ENCODE data around the gene IFIT5. TPM values are rescaled to one million over a fixed set of nuclear protein-coding genes. Genes with fewer than 3 reads are reported as not detected.
A peak's percentile ranks its signal among the peaks of the same experiment; 100 is the strongest.

The IFIT5 gene
- total and polyA plus RNA-seq, 8 donors = 14.0 to 26.3 (median 18.0) TPM

DNA sequence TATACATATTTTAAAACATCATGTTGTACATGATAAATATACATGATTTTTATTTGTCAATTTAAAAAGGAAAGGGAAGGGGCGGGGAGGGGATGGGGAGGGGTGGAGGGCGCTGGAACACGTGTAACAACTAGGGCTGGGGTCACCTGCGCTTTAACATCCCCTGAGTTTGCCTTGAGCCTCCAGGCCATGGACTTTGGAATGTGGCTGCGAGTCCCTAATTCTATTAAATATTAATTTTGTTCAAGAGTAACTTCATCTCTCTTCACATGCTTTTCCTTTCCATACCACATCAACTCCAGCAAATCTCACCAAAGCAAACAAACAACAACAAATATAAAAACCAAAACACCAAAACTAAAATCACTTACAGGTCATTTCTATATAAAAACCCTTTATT, 10.6 kb downstream of the IFIT5 start:
- ATAC-seq (no peak), DNase-seq (no peak)
- Histone ChIP-seq H3K4me3 (no peak overlapping the region), H3K9me3 (no peaks in the 10 kb centered on the region), H3K4me1 (peaks cover 0 to 2% of the 10 kb centered on the region in 2 donors), H3K27ac (no peak overlapping the region), H3K27me3 (no peaks in the 10 kb centered on the region), H3K36me3 (no peaks in the 10 kb centered on the region)
- no peak for TF ChIP-seq CTCF (IDR thresholded peaks at IDR 0.05)
- intact Hi-C loops (cut with DNase I) = loop anchor here in 1 of 2 donors (5.0 kb wide), 1 partner anchor 137 kb away; no protein-coding TSS in a partner anchor

- Histone ChIP-seq H3K4me1 (no peaks in the 10 kb centered on the region), H3K9me3 (no peaks in the 10 kb centered on the region), H3K36me3 (no peaks in the 10 kb centered on the region), H3K27ac (no peak overlapping the region), H3K4me3 (no peak overlapping the region), H3K27me3 (no peaks in the 10 kb centered on the region)
- peak; percentile 73 to 80 for TF ChIP-seq CTCF (IDR thresholded peaks at IDR 0.05)
- intact Hi-C loops (cut with DNase I) = loop anchor here in 1 of 2 donors (5.0 kb wide), 1 partner anchor 136 kb away; no protein-coding TSS in a partner anchor
- peak; percentile 89 for ATAC-seq
- DNase-seq = peak in 2 of 4 donors; percentile 54 to 69
Measured at GRCh38 chr10:89426230-89426868, 12.0 kb downstream of the IFIT5 start.

DNA sequence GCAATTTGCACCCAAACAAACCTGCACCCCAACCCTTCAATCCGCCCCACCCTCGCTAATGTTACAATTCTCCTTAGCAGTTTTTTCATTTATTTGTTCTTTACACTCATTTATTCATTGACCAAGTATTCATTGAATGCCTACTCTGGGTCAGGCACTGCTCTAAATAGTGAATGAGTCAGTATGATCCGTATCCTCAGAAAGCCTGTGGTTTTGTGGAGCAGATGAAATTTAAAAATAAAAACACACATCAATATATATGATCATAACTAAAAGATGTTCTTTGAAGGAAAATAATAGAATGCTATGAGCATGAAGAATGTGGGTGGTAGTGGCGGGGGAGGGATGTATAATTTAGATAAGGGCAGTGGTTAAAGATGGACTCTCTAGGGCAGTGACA, 13.3 kb downstream of the IFIT5 start:
- intact Hi-C loops (cut with DNase I) = loop anchor here in 1 of 2 donors (5.0 kb wide), 1 partner anchor 135 kb away; no protein-coding TSS in a partner anchor
- no peak for TF ChIP-seq CTCF (IDR thresholded peaks at IDR 0.05)
- no peaks in the 10 kb centered on the region for H3K4me1 ChIP-seq
- H3K27me3 ChIP-seq = no peaks in the 10 kb centered on the region
- no peaks in the 10 kb centered on the region for H3K9me3 ChIP-seq
- ATAC-seq (no peak), DNase-seq (no peak)
- no peaks in the 10 kb centered on the region for H3K36me3 ChIP-seq
- no peak overlapping the region for H3K4me3 ChIP-seq
- H3K27ac ChIP-seq = no peak overlapping the region

GRCh38 chr10:89428877-89429276, 14.5 kb downstream of the IFIT5 start:
- H3K27ac ChIP-seq = no peak overlapping the region
- no peak overlapping the region for H3K4me3 ChIP-seq
- no peak for TF ChIP-seq CTCF (IDR thresholded peaks at IDR 0.05)
- no peak for DNase-seq
- no peaks in the 10 kb centered on the region for H3K9me3 ChIP-seq
- H3K36me3 ChIP-seq = no peaks in the 10 kb centered on the region
- H3K4me1 ChIP-seq = no peaks in the 10 kb centered on the region
- ATAC-seq = no peak
- H3K27me3 ChIP-seq = no peaks in the 10 kb centered on the region
- intact Hi-C loops (cut with DNase I) = loop anchor here in 1 of 2 donors (5.0 kb wide), 1 partner anchor 133 kb away; no protein-coding TSS in a partner anchor

DNA sequence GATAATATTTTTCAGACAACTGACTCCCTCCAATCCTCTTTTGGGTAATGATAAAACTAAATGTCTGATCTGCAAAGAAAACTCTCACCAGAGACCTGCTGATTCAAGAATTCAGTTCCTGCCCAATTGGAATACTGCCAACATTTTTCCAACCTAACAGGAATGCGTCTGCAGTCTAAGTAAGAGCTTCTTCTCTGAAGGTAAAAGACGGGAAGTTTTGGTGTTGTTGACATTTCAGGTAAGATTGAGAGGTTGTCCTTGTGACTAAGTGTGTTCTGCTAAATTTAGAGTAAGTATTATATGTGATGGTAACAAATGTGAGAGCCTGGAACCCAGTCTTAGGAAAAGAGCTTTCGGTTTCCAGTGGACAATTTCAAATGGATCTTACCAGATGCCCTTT, 17.6 kb downstream of the IFIT5 start:
- no peak for TF ChIP-seq CTCF (IDR thresholded peaks at IDR 0.05)
- no peak overlapping the region for H3K4me3 ChIP-seq
- H3K36me3 ChIP-seq = no peaks in the 10 kb centered on the region
- H3K27me3 ChIP-seq = no peaks in the 10 kb centered on the region
- no peaks in the 10 kb centered on the region for H3K4me1 ChIP-seq
- intact Hi-C loops (cut with DNase I) = no loop called here
- DNase-seq (peak in 1 of 4 donors; percentile 31), ATAC-seq (peak; percentile 89)
- H3K9me3 ChIP-seq = no peaks in the 10 kb centered on the region
- H3K27ac ChIP-seq = peak overlapping the region; percentile 25 to 77
